GM18873 (cell line): ENCODE data around the gene ATG2A.

Experiments used
- ATAC-seq: cut with Tn5 transposase; IDR thresholded peaks from one replicate; pipeline ENCODE4 v1.9.1; 2021; ENCODE audit warnings: mild to moderate bottlenecking, moderate library complexity, moderate number of reproducible peaks; ENCODE audit not compliant: unreplicated experiment, low FRiP score

ATG2A gene

GRCh38 chr11:64845129-64845775 lies 71.8 kb downstream of the ATG2A start:
- no peak for ATAC-seq
